Osteoblast (primary cell): ENCODE data around the gene TPCN2. TPM values are rescaled to one million over a fixed set of nuclear protein-coding genes. Genes with fewer than 3 reads are reported as not detected.
"Not testable (repeated sequence)": the region's sequence is repeated elsewhere in the genome, so short reads cannot be mapped to it uniquely, and the experiment has no call there.

Source experiments
- DNase-seq: peaks from one replicate; pipeline ENCODE4 v3.0.0; 2011; ENCODE audit warnings: low spot score, mixed read lengths; ENCODE audit not compliant: insufficient read length; ENCODE audit errors: missing footprints
- H2AFZ ChIP-seq: 2 replicates; pipeline ENCODE4 v1.6.0; 2011; ENCODE audit warnings: mild to moderate bottlenecking, low read length
- H3K27ac ChIP-seq: 2 replicates; pipeline ENCODE4 v1.5.1; 2011; ENCODE audit warnings: mild to moderate bottlenecking, low read depth, low read length, moderate library complexity
- H3K27me3 ChIP-seq: 2 replicates; pipeline ENCODE4 v1.6.0; 2012; ENCODE audit warnings: mild to moderate bottlenecking, control low read depth, inconsistent platforms, low read length, moderate library complexity; ENCODE audit not compliant: insufficient read depth
- H3K36me3 ChIP-seq: 2 replicates; pipeline ENCODE4 v1.5.1; 2011; ENCODE audit warnings: mild to moderate bottlenecking, low read length, control low read depth, moderate library complexity; ENCODE audit not compliant: insufficient read depth
- H3K4me1 ChIP-seq: 2 replicates; pipeline ENCODE4 v1.5.1; 2011; ENCODE audit warnings: mild to moderate bottlenecking, low read length, control low read depth, moderate library complexity; ENCODE audit not compliant: insufficient read depth
- H3K4me2 ChIP-seq: 2 replicates; pipeline ENCODE4 v1.6.0; 2011; ENCODE audit warnings: mild to moderate bottlenecking, low read length; ENCODE audit not compliant: insufficient read depth
- H3K4me3 ChIP-seq: fragments of 200-600 bp; sonication (generic); 3 replicates; pipeline ENCODE4 v1.5.1; 2012; ENCODE audit warnings: mild to moderate bottlenecking, low read length, inconsistent platforms; ENCODE audit not compliant: insufficient read depth
- H3K79me2 ChIP-seq: 2 replicates; pipeline ENCODE4 v1.6.0; 2012; ENCODE audit warnings: mild to moderate bottlenecking, low read length, control low read depth, inconsistent platforms; ENCODE audit not compliant: insufficient read depth
- H3K9me3 ChIP-seq: 2 replicates; pipeline ENCODE4 v1.5.1; 2011; ENCODE audit warnings: low read depth, low read length, control low read depth
- H4K20me1 ChIP-seq: 2 replicates; pipeline ENCODE4 v1.6.0; 2012; ENCODE audit warnings: mild to moderate bottlenecking, low read length, control low read depth; ENCODE audit not compliant: insufficient read depth
- CTCF ChIP-seq: IDR thresholded peaks from 2 replicates; pipeline ENCODE4 v1.5.1; 2011; ENCODE audit warnings: mild to moderate bottlenecking, low read depth, low read length, moderate library complexity; ENCODE audit errors: extremely low read depth
- total RNA-seq: library from RNA; depleted of rRNA; stranded (reverse); fragments of >200 nt; gene quantifications from 2 replicates; pipeline ENCODE4 v1.2.3, GENCODE V29; 2012

The TPCN2 gene
- total RNA-seq, 1 donor, result 14.1 TPM

GRCh38 chr11:69074375-69075140 is 25.8 kb downstream of the TPCN2 start:
- Histone ChIP-seq H3K4me2 (peak overlapping the region; percentile 66), H3K4me3 (no peak overlapping the region)
- no peak for DNase-seq

DNA sequence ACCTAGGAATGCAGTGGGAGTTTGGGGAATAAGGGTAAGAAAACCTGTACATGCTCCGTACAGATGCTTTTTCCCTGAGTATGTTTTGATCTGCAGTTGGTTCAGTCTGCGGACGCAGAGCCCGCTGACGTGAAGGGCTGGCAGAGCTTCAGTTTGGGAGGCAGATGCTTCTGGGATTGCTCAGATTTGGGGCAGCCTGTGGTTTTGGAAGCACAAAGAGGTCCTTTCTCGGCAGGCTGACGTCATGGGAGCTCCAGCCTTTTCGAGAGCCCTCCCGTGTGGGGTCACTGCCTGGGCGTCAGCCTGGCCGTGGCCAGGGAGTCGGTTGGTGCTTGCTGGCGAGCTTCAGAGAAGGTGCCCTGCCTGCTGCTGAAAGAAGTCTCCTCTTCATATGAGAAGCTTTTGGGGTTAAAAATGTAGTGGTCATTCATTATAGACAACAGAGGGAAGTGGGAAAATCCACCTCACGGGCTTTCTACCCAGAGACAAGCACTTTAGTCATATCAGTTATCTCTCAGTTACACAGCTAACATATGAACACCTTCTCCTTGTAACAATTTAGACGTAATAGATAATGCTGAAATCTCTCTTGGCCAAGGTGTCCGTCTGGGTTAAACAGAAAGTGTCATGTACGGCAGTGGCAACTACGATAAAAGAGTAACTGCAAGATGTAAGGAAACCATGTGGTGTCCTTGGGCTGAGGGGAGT is 26.8 kb downstream of the TPCN2 start:
- Histone ChIP-seq H3K27me3 (no peaks in the 10 kb centered on the region), H3K4me2 (peak overlapping the region; percentile 66), H3K27ac (peak overlapping the region; percentile 93)

More at GRCh38 chr11:69074375-69075140, 25.8 kb downstream of the TPCN2 start:
- Histone ChIP-seq H3K9me3 (no peaks in the 10 kb centered on the region), H3K79me2 (no peaks in the 10 kb centered on the region), H3K36me3 (peaks cover 7% of the 10 kb centered on the region), H3K4me1 (peaks cover 20% of the 10 kb centered on the region), H2AFZ (peak overlapping the region; percentile 35), H3K27me3 (no peaks in the 10 kb centered on the region), H3K27ac (peak overlapping the region; percentile 93), H4K20me1 (peaks cover 6% of the 10 kb centered on the region)
- no peak for TF ChIP-seq CTCF

GRCh38 chr11:69076129-69076791 is 27.5 kb downstream of the TPCN2 start:
- Histone ChIP-seq H2AFZ (no peak overlapping the region), H3K4me2 (peak overlapping the region; percentile 66), H3K79me2 (no peaks in the 10 kb centered on the region), H4K20me1 (peaks cover 6% of the 10 kb centered on the region), H3K9me3 (no peaks in the 10 kb centered on the region), H3K4me3 (peak overlapping the region; percentile 8), H3K4me1 (peaks cover 34% of the 10 kb centered on the region), H3K27ac (peak overlapping the region; percentile 93), H3K36me3 (peaks cover 7% of the 10 kb centered on the region), H3K27me3 (no peaks in the 10 kb centered on the region)
- TF ChIP-seq CTCF, result no peak
- DNase-seq, result no peak

More for the DNA sequence above, 26.8 kb downstream of the TPCN2 start:
- TF ChIP-seq CTCF, result no peak
- Histone ChIP-seq H2AFZ (peak overlapping the region; percentile 35), H3K4me3 (peak overlapping the region; percentile 8), H3K36me3 (peaks cover 7% of the 10 kb centered on the region), H3K9me3 (no peaks in the 10 kb centered on the region), H3K79me2 (no peaks in the 10 kb centered on the region), H4K20me1 (peaks cover 6% of the 10 kb centered on the region), H3K4me1 (peaks cover 31% of the 10 kb centered on the region)
- peak; percentile 99 for DNase-seq

DNA sequence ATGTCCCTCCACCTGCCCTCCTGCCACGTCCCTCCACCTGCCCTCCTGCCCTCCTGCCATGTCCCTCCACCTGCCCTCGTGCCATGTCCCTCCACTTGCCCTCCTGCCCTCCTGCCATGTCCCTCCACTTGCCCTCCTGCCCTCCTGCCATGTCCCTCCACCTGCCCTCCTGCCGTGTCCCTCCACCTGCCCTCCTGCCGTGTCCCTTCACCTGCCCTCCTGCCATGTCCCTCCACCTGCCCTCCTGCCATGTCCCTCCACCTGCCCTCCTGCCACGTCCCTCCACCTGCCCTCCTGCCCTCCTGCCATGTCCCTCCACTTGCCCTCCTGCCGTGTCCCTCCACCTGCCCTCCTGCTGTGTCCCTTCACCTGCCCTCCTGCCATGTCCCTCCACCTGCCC is 28.2 kb downstream of the TPCN2 start:
- H3K27me3 ChIP-seq, H3K9me3 ChIP-seq, H4K20me1 ChIP-seq, H3K36me3 ChIP-seq, H3K27ac ChIP-seq, DNase-seq, H3K4me3 ChIP-seq, H3K4me2 ChIP-seq, H2AFZ ChIP-seq, H3K79me2 ChIP-seq: not testable (repeated sequence)
- H3K4me1 ChIP-seq, result peaks cover 34% of the 10 kb centered on the region
